Stimulated activated CD8-positive, alpha-beta memory T cell treated with anti-CD3 and anti-CD28 coated beads, Interleukin-15, amount 100 ng/mL, for 24 hours (primary cell): ENCODE data around the gene MRNIP.
"Not testable (repeated sequence)": the region's sequence is repeated elsewhere in the genome, so short reads cannot be mapped to it uniquely, and the experiment has no call there.

ENCODE experiments used
- DNase-seq: peaks from one replicate; pipeline ENCODE4 v3.0.0-alpha.2; 2020; ENCODE audit warnings: low read depth

MRNIP gene

DNA sequence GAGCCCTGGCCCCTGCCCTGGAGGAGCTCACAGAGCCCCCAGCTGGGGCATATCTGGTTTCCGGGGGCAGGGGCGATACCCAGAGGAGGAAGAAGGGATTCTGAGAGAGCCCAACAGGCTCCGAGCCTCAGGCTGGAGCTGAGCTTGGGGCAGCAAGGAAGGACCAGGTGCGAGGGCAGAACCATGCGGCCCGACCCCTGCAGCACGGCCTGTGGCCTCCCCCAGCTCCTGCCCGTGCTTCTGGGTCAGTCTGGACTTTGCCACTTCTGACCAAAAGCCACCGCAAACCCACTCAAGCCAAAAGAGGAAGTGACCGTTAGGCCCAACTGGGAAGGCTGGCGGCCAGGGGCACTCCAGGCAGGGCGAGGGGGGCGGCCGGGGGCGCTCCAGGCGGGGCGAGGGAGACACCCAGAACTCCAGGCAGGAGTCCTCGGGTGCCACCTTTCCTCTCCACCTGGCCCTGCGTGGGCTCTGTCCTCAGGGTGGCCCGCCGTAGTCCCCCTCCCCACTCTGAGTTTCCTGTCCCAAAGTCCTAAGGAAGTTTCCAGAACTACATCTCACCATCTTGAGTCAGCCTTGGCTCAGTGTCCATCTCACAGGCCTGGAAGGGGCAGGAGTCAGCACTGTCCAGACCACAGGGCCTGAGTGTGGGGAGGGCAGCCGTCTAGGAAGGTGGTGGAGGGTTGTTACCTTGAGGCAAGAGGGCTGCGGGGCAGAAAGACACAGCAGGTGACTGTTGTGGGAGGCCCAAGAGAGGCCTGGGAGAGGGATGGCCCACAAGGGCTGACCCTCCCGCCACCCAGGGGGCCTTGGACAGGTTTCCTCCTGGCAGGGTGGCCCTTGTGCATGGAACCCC, 65.8 kb downstream of the MRNIP start:
- no peak for DNase-seq

DNA sequence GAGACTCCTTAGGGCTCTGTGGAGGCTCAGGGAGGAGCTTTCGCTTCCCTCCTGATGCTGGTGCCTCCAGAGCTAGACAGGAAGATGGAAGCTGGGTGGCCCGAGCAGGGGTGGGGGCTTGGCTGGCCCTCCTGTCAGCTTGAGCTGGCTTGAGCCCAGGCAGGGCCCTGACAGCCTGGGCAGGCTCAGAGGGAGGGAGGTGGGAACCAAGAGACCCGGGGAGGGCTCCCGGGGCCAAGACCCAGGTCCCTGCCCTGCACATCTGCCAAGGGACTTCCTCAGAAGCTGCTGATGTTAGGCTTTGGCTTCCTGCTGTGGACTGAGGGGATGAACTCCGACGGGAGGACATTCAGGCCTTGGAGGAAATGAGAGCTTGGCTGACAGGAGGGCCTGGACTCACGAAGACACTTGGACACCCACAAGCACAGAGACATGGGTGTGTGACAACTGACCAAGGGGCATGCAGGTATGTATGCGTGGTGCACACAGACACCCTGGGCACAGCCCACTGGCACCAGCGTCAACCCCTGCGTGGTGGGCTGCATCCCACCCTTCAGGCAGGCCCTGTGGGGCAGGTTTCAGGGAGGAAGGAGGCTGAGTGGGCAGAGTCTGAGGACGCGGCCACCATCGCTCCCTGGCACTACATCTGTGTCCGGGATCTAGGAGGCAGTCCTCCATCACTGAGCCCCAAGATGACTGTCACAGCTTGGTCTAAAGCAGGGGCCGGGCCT, 66.6 kb downstream of the MRNIP start:
- no peak for DNase-seq

DNA sequence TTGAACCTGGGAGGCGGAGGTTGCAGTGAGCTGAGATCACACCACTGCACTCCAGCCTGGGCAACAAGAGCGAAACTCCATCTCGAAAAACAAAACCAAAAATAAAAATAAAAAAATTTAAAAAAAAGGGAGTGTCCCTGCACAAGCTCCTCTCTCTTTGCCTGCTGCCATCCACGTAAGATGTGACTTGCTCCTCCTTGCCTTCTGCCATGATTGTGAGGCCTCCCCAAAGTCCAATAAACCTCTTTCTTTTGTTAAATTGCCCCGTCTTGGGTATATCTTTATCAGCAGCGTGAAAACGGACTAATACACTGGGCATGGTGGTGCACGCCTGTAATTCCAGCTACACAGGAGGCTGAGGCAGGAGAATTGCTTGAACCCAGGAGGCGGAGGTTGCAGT, 69.3 kb downstream of the MRNIP start:
- DNase-seq, result not testable (repeated sequence)

DNA sequence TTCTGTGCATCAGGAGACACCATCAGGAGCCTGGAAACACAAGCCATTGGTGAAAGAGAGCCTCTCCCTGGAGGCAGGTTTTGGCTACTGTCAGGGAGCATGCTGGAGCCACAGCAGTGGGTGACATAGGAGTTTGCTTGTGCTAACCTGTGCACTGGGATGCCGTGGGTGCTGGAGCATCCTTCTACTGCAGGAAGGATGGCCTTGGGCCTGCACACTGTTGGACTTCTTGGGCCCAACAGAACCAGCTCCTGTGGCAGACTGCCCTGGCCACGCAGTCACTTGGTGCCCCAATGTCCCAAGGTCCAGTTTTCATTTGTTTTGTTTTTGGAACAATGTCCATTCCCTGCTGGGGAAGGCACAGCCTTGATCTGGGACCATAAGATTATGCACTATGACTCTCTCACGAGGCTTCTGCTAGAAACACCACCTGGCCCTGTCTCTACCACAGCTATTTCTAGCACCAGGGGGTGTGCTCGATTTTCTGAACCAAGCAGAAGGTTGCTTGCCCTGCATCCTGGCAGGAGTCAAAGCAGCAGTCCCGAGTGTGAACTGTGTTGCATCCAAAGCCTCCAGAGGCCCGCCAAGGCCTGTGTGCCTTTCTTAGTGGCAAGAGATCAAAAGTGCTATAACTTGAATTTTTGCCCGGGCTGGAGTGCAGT, 70.3 kb downstream of the MRNIP start:
- no peak for DNase-seq
